SH-SY5Y (cell line): ENCODE data around the gene PTS.

Experiments
- GATA2 ChIP-seq: IDR thresholded peaks from 2 replicates; pipeline ENCODE4 v1.6.1; 2011; ENCODE audit warnings: mild to moderate bottlenecking, low read depth, low read length
- GATA3 ChIP-seq: IDR thresholded peaks from 2 replicates; pipeline ENCODE4 v1.6.1; 2011; ENCODE audit warnings: low read depth, mild to moderate bottlenecking, low read length, moderate library complexity

GRCh38 chr11:112237451-112237850 lies 11.2 kb downstream of the PTS start:
- TF ChIP-seq GATA2 (no peak), GATA3 (no peak)
